Activated CD4-positive, alpha-beta memory T cell treated with anti-CD3 and anti-CD28 coated beads for 36 hours (primary cell): ENCODE data around the gene TSC22D3. TPM values are rescaled to one million over a fixed set of nuclear protein-coding genes. Genes with fewer than 3 reads are reported as not detected.
A peak's percentile ranks its signal among the peaks of the same experiment; 100 is the strongest.

Experiments used
- CTCF ChIA-PET: fragments of 350-600 bp; sonication (Branson Sonifier 250); formaldehyde crosslinking; loops from one replicate; lab custom pipeline; 2021; ENCODE audit warnings: antibody characterized with exemption, inconsistent platforms; lab: Charles Lee
- POLR2A ChIA-PET: fragments of 350-600 bp; sonication (Branson Sonifier 250); formaldehyde crosslinking; loops from one replicate; lab custom pipeline; 2021; ENCODE audit warnings: antibody characterized with exemption; lab: Charles Lee
- DNase-seq: peaks from one replicate; pipeline ENCODE4 v3.0.0-alpha.2; 2020
- H3K27ac Mint-ChIP-seq: one replicate; pipeline ENCODE4 v1.8.0; 2021; ENCODE audit warnings: mixed read lengths
- H3K27me3 Mint-ChIP-seq: one replicate; pipeline ENCODE4 v1.8.0; 2021; ENCODE audit warnings: mixed read lengths
- H3K36me3 Mint-ChIP-seq: one replicate; pipeline ENCODE4 v1.8.0; 2021; ENCODE audit warnings: mixed read lengths
- H3K4me1 Mint-ChIP-seq: one replicate; pipeline ENCODE4 v1.8.0; 2021; ENCODE audit warnings: low read depth, mixed read lengths
- H3K4me3 Mint-ChIP-seq: one replicate; pipeline ENCODE4 v1.8.0; 2021; ENCODE audit warnings: mild to moderate bottlenecking, mixed read lengths
- H3K9me3 Mint-ChIP-seq: one replicate; pipeline ENCODE4 v1.8.0; 2021; ENCODE audit warnings: mixed read lengths
- intact Hi-C: fragments of 100-400 bp; cut with micrococcal nuclease; formaldehyde crosslinking; loops from one replicate; pipeline ENCODE4 v1.15.1; 2023
- total RNA-seq, 2 experiments: library from RNA; stranded (reverse); gene quantifications; one replicate each; pipeline ENCODE4 v1.2.3, GENCODE V29; 2021

Gene TSC22D3
- total RNA-seq, 2 experiments from 2014 or later: 26.0 to 28.2 TPM

- intact Hi-C loops: loop anchor here (5.0 to 10.0 kb wide), 2 partner anchors 307 to 1231 kb away; no protein-coding TSS in a partner anchor
- ChIA-PET CTCF (interaction anchor here (1.0 to 12.4 kb wide), 5 partner anchors 41 to 87 kb away, joined by 3 to 275 read pairs (median 5); partner anchors contain the start of genes NCBP2L, PRPS1 and TSC22D3), POLR2A (interaction anchor here (1.5 to 8.0 kb wide), 5 partner anchors 14 to 87 kb away, joined by 4 to 253 read pairs (median 13); partner anchors contain the start of gene PRPS1)
- no peak for DNase-seq
- H3K4me3 Mint-ChIP-seq: peak overlapping the region; percentile 89
- peaks cover 59% of the 10 kb centered on the region for H3K4me1 Mint-ChIP-seq
- H3K27ac Mint-ChIP-seq: peak overlapping the region; percentile 90
- H3K27me3 Mint-ChIP-seq: no peaks in the 10 kb centered on the region
- H3K9me3 Mint-ChIP-seq: no peaks in the 10 kb centered on the region
- peaks cover 16% of the 10 kb centered on the region for H3K36me3 Mint-ChIP-seq
Observed at GRCh38 chrX:107715331-107716117, 60.1 kb downstream of the TSC22D3 start.

- H3K27me3 Mint-ChIP-seq: no peaks in the 10 kb centered on the region
- peaks cover 16% of the 10 kb centered on the region for H3K36me3 Mint-ChIP-seq
- ChIA-PET CTCF (interaction anchor here (6.5 to 12.4 kb wide), 2 partner anchors 40 to 62 kb away, joined by 56 to 275 read pairs; partner anchors contain the start of genes NCBP2L and TSC22D3), POLR2A (interaction anchor here (0.6 to 8.0 kb wide), 3 partner anchors 9 to 86 kb away, joined by 3 to 253 read pairs (median 29); partner anchors contain the start of gene PRPS1)
- peak overlapping the region; percentile 8 for H3K27ac Mint-ChIP-seq
- H3K9me3 Mint-ChIP-seq: no peaks in the 10 kb centered on the region
- DNase-seq: no peak
- intact Hi-C loops: loop anchor here (10.0 kb wide), 1 partner anchor 1230 kb away; no protein-coding TSS in a partner anchor
- H3K4me3 Mint-ChIP-seq: peak overlapping the region; percentile 89
- H3K4me1 Mint-ChIP-seq: peaks cover 62% of the 10 kb centered on the region
Observed at GRCh38 chrX:107714206-107714891, 61.2 kb downstream of the TSC22D3 start.

- peaks cover 16% of the 10 kb centered on the region for H3K36me3 Mint-ChIP-seq
- peaks cover 65% of the 10 kb centered on the region for H3K4me1 Mint-ChIP-seq
- DNase-seq: no peak
- H3K4me3 Mint-ChIP-seq: no peak overlapping the region
- CTCF ChIA-PET: interaction anchor here (6.5 to 12.4 kb wide), 2 partner anchors 39 to 63 kb away, joined by 56 to 275 read pairs; partner anchors contain the start of genes NCBP2L and TSC22D3
- intact Hi-C loops: loop anchor here (10.0 kb wide), 1 partner anchor 1229 kb away; no protein-coding TSS in a partner anchor
- no peaks in the 10 kb centered on the region for H3K9me3 Mint-ChIP-seq
- no peaks in the 10 kb centered on the region for H3K27me3 Mint-ChIP-seq
- peak overlapping the region; percentile 74 for H3K27ac Mint-ChIP-seq
- POLR2A ChIA-PET: interaction anchor here (0.6 to 8.0 kb wide), 2 partner anchors 8 to 38 kb away, joined by 3 to 253 read pairs; no protein-coding TSS in a partner anchor
Observed at GRCh38 chrX:107713543-107714205, 61.9 kb downstream of the TSC22D3 start.

GRCh38 chrX:107713203-107713542 lies 62.4 kb downstream of the TSC22D3 start:
- Mint-ChIP-seq H3K9me3 (no peaks in the 10 kb centered on the region), H3K27me3 (no peaks in the 10 kb centered on the region), H3K36me3 (peaks cover 16% of the 10 kb centered on the region), H3K27ac (peak overlapping the region; percentile 74), H3K4me1 (peaks cover 62% of the 10 kb centered on the region), H3K4me3 (no peak overlapping the region)
- POLR2A ChIA-PET: interaction anchor here (8.0 kb wide), 1 partner anchor 37 kb away, joined by 253 read pairs; no protein-coding TSS in a partner anchor
- intact Hi-C loops: loop anchor here (10.0 kb wide), 1 partner anchor 1228 kb away; no protein-coding TSS in a partner anchor
- DNase-seq: no peak
- CTCF ChIA-PET: interaction anchor here (12.4 kb wide), 1 partner anchor 39 kb away, joined by 275 read pairs; no protein-coding TSS in a partner anchor

- Mint-ChIP-seq H3K4me1 (peaks cover 57% of the 10 kb centered on the region), H3K27me3 (no peaks in the 10 kb centered on the region), H3K27ac (peak overlapping the region; percentile 74), H3K4me3 (no peak overlapping the region), H3K9me3 (no peaks in the 10 kb centered on the region), H3K36me3 (peaks cover 16% of the 10 kb centered on the region)
- ChIA-PET POLR2A (interaction anchor here (1.4 to 8.0 kb wide), 2 partner anchors 11 to 37 kb away, joined by 5 to 253 read pairs; no protein-coding TSS in a partner anchor), CTCF (interaction anchor here (12.4 kb wide), 1 partner anchor 38 kb away, joined by 275 read pairs; no protein-coding TSS in a partner anchor)
- intact Hi-C loops: loop anchor here (10.0 kb wide), 1 partner anchor 1228 kb away; no protein-coding TSS in a partner anchor
- no peak for DNase-seq
Observed at GRCh38 chrX:107712231-107713202, 63.1 kb downstream of the TSC22D3 start.

- H3K36me3 Mint-ChIP-seq: peaks cover 14% of the 10 kb centered on the region
- no peaks in the 10 kb centered on the region for H3K9me3 Mint-ChIP-seq
- ChIA-PET CTCF (interaction anchor here (0.9 to 12.4 kb wide), 2 partner anchors 37 to 57 kb away, joined by 3 to 275 read pairs; no protein-coding TSS in a partner anchor), POLR2A (interaction anchor here (1.4 to 8.0 kb wide), 2 partner anchors 10 to 36 kb away, joined by 5 to 253 read pairs; no protein-coding TSS in a partner anchor)
- peaks cover 54% of the 10 kb centered on the region for H3K4me1 Mint-ChIP-seq
- H3K27me3 Mint-ChIP-seq: no peaks in the 10 kb centered on the region
- peak overlapping the region; percentile 62 for H3K4me3 Mint-ChIP-seq
- intact Hi-C loops: loop anchor here (1.0 to 10.0 kb wide), 3 partner anchors 37 to 1227 kb away; partner anchors contain the start of genes ATG4A and PSMD10
- H3K27ac Mint-ChIP-seq: peak overlapping the region; percentile 91
- DNase-seq: no peak
Observed at GRCh38 chrX:107711521-107712181, 63.9 kb downstream of the TSC22D3 start.

GRCh38 chrX:107710617-107711391 lies 64.8 kb downstream of the TSC22D3 start:
- peak; percentile 59 for DNase-seq
- Mint-ChIP-seq H3K4me3 (peak overlapping the region; percentile 62), H3K36me3 (peaks cover 11% of the 10 kb centered on the region), H3K27ac (peak overlapping the region; percentile 91), H3K9me3 (no peaks in the 10 kb centered on the region), H3K4me1 (peaks cover 59% of the 10 kb centered on the region), H3K27me3 (no peaks in the 10 kb centered on the region)
- POLR2A ChIA-PET: interaction anchor here (0.6 to 8.0 kb wide), 3 partner anchors 9 to 35 kb away, joined by 4 to 253 read pairs (median 5); no protein-coding TSS in a partner anchor
- CTCF ChIA-PET: interaction anchor here (0.7 to 12.4 kb wide), 3 partner anchors 36 to 184 kb away, joined by 3 to 275 read pairs (median 3); no protein-coding TSS in a partner anchor
- intact Hi-C loops: loop anchor here (1.0 to 10.0 kb wide), 3 partner anchors 37 to 1226 kb away; partner anchors contain the start of genes ATG4A and PSMD10

- peaks cover 2% of the 10 kb centered on the region for H3K36me3 Mint-ChIP-seq
- H3K9me3 Mint-ChIP-seq: no peaks in the 10 kb centered on the region
- peaks cover 51% of the 10 kb centered on the region for H3K4me1 Mint-ChIP-seq
- DNase-seq: no peak
- intact Hi-C loops: no loop called here
- CTCF ChIA-PET: interaction anchor here (1.1 kb wide), 1 partner anchor 36 kb away, joined by 9 read pairs; no protein-coding TSS in a partner anchor
- no peaks in the 10 kb centered on the region for H3K27me3 Mint-ChIP-seq
- POLR2A ChIA-PET: no interaction called here
- H3K4me3 Mint-ChIP-seq: no peak overlapping the region
- peak overlapping the region; percentile 26 for H3K27ac Mint-ChIP-seq
Observed at GRCh38 chrX:107709266-107709806, 66.3 kb downstream of the TSC22D3 start.

GRCh38 chrX:107708762-107709161 lies 66.8 kb downstream of the TSC22D3 start:
- ChIA-PET CTCF (interaction anchor here (1.1 kb wide), 1 partner anchor 36 kb away, joined by 9 read pairs; no protein-coding TSS in a partner anchor), POLR2A (no interaction called here)
- intact Hi-C loops: no loop called here
- Mint-ChIP-seq H3K36me3 (peaks cover 2% of the 10 kb centered on the region), H3K9me3 (no peaks in the 10 kb centered on the region), H3K4me3 (no peak overlapping the region), H3K27me3 (no peaks in the 10 kb centered on the region), H3K27ac (no peak overlapping the region), H3K4me1 (peaks cover 48% of the 10 kb centered on the region)
- no peak for DNase-seq
